SIG-M5 (cell line): ENCODE data around the gene MAB21L4.

ENCODE experiments used
- DNase-seq: peaks from one replicate; lab custom pipeline; 2025; lab: John Stamatoyannopoulos, UW

Gene MAB21L4

DNA sequence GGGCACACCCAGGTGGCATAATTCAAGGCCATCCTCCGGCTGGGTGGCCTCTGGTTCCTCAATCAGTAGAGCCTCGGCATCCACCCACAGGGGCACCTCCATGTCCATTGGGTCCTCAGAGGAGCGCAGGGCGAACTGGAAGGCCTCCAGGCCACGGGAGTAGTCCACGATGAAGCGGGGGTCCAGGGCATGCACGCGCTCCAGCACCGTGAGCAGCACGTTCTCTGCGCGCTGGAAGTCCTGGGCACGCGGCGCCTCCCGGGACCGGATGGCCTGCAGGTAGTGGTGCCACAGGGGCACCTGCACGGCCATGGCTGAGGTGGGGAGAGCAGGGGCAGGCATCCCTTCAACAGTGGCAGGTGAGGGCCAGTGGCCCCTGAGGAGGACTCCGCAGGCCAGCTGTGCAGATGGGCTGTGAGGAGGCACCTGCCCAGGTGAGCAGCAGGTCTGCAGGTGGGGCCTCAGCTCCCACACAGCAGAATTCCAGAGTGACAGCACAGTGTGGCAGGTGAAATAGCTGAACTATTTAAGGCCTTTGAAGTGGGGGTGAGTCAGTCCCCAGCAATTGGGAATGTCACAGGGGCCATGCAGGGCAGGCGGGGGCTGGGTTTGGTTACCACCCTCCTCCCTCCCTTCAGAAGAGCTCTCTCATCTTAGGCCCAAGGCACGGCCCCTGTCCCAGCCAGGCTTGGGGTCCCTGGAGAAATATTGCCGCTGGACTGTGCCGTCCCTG, at the start of gene MAB21L4:
Gene MAB21L4 (minus strand): TSS at position 501 of the 733 bp plus-strand sequence. CDS start 159 bp downstream, at position 342.
- no peak for DNase-seq

DNA sequence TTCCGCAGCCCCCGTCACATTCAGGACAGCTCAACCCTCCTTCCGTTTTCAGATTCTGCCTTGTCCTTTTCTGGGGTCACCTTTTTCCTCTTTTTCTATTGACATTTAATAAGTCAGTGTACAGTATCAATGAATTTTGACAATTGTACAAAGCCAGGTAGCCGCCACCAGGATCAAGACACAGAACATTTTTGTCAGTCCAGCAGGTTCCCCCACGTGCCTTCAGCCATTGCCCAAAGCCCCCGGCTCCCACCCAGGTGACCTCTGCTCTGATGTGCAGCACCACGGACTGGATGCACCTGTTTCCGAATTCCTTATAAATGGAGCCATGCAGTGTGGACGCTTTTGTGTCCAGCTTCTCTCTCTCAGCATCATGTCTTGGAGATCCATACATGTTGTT, 40.1 kb upstream of the MAB21L4 start:
- no peak for DNase-seq

DNA sequence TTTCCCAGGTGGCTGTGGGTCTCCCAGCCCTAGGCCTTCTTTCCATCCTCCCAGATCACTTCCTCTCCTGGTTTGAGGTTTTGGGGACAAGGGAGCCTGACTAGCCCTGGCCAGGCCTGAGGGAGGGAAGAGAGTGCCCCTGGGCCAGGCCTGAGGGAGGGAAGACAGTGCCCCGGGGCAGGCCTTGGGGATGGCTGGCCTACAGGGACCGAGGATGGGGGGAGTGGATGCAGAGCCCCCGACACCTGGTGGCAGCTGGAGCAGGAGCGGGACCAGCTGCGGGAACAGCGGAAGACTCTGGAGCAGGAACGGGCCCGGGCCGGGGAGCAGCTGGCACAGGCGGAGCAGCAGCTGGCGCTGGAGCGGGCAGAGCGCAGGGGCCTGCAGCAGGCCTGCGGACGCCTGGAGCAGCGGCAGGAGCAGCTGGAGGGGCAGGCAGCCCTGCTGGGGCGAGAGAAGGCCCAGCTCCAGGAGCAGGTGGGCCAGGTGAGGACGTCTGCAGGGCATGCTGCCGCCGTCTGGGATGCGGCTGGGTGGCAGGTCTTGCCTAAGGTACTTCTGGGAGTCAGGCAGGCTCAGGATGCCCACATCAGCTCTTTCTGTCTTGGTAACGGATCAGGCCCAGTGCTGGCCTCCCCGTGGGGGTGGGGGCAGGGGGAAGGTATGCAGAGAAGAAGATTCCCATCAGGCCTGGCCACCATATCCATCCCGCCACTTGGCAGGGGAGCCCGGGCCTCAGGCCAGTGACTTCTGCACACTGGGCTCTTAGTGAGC, 39.3 kb upstream of the MAB21L4 start:
- no peak for DNase-seq

DNA sequence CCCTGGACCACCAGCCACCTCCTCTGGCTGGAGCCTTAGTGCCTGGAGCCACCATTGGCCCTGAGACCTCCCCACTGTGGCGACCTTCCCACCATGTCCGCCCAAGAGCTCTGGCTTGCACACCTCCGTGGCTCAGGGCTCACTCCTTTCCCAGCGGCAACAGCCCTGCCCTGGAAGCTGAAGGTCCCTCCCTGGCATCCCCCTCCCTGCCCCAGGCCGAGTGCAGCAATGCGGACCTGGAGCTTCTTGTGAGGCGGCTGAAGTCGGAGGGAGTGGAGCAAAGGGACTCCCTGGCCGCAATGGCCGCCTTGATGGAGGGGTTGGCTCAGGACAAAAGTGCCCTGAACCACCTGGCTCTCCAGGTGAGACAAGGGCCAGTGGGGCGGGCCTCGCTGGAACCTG, 38.7 kb upstream of the MAB21L4 start:
- no peak for DNase-seq

DNA sequence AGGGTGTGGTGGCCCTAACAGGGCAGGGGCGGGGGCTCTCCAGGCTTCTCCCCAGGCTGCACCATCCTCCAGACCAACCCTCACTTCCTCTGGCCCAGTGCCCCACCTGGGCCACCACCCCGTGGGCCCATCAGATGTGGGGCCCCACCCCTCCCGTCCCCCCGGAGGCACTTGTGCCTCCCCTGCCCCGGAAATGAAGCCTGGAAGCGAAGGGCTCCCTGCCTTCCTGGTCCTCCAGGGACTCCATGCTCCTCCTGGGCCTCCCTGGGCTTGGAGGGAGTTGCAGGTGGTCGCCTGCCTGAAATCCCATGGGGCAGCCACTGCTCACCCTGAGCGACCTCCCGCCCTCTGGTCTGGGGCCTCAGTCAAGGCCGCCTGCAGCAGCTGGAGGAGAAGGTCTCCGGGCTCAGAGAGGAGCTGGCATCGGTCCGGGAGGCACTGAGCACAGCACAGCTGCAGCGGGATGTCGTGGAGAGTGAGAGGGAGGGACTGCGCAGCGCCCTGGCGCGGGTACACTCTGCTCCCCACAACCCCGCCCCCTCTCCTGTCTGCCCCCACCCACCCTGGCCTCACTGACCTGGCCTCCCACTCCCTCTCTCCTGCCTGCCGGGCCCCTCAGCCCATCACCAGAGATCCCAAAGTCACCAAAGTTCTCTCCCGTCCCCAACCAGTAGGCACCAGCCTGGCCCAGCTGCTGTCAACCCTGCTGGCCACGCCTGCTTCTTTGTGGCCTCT, 38.2 kb upstream of the MAB21L4 start:
- DNase-seq, result no peak

DNA sequence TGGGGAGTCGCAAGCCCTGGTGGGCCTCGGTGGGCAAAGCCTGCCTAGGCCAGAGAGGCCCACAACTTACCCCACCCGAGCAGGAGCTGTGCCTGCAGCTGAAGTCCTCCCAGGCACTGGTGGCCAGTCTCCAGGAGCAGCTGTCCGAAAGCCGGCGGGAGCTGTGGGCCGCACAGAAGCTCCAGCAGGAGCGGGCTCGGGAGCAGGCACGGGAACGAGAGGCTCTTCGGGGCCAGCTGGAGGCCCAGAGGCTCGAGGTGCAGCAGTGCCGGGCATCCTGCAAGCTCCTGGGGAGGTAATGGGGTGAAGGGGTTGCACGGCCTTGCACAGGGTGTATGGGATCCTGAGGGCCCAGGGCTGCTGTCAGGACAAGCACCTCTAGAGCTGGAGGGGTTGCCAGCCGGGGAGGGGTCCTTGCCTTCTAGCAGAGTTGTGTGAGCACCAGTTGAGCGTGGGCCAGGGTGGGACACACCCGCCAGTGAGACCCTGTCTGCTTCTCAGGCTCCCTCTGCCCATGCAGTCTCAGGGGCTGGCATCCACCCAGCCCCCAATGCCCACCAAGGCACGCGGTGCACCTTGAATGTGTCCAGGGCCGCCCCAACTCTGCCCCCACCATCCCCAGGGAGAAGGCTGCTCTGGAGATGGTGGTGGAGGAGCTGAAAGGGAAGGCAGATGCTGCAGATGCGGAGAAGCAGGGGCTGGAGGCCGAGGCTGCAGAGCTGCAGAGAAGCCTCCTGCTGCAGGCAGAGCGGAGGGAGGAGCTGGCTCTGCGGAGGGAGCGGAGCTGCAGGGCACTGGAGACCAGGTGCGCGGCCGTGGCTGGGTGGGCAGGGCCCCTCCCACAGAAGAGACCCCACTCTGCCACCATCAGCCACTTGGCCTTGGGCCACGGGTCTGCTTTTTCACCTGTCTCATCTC, 37.4 kb upstream of the MAB21L4 start:
- no peak for DNase-seq

DNA sequence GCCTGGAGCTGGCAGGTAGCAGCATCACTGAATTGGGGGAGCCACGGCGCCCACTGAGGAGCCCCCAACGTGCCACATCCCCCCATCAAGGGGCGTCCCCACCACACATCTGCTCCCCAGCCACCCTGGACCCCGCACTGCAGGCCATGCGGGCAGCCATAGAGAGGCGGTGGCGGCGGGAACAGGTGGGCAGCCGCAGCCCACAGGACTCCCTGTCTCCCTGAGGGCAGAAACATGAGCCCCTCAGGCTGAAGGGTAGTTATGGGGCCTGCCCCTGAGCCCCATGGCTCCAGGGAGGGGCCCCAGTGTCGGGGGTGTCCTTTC, 36.7 kb upstream of the MAB21L4 start:
- no peak for DNase-seq

DNA sequence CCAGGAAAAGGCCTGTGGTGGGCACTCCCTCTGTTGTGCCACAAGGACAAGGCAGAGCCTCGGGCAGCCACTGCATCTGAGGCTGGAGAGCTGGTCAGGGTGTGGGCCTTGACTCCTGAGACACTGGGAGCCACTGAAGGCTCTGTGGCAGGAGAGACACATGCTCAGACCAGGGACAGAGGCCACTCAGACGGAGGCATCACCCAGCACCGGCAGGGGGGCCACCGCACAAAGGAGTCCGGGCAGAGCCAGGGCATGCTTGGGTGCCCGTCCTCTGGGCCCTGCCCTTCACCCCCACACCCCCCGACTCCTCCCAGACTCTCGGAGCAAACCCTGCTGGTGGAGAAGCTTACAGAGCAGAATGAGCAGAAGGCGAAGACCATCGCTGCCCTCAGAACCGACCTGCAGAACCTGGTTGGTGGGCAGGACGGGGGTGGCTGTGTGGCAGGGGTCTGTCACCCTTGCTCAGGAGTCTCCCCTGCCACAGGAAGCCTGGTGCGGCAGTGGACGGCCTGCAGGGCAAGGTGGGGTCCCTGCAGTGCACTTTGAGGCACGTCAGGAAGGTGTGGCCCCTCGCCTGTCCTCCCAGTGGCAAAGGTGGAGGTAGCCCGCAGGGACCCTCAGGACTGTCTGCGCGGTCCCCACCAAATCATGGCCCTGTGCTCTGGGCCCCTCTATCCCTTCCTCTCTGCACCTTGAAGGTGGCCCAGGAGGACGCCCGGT, 36.2 kb upstream of the MAB21L4 start:
- no peak for DNase-seq

DNA sequence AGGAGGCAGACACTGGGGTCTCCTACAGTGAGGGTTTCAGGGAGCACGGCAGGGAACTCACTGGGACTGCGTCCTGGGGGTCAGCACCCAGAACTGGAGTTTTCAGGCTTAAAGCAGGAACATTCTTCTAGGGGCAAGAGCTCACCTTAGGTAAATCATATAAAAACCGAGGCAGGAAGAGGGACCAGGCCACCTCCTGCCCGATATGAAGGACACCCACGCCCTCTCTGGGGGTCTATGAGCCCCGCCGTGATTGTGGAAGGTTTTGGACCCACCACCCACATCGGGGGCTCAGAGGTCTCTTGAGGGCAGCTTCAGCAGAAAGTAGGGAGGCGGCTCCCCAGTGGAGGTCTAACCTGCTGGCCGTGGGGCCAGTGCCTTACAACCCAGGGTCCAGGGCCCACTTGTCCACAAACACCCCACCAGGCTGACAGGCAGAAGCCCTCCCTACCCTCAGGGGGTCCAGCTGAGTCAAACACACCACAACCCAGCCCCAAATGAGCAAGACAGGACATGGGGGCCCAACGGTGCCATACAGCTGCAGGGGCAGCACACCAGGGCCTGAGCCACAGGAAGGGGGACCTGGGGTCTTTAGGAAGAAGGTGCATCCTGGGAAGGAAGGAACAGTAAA, 35.5 kb upstream of the MAB21L4 start:
- no peak for DNase-seq

DNA sequence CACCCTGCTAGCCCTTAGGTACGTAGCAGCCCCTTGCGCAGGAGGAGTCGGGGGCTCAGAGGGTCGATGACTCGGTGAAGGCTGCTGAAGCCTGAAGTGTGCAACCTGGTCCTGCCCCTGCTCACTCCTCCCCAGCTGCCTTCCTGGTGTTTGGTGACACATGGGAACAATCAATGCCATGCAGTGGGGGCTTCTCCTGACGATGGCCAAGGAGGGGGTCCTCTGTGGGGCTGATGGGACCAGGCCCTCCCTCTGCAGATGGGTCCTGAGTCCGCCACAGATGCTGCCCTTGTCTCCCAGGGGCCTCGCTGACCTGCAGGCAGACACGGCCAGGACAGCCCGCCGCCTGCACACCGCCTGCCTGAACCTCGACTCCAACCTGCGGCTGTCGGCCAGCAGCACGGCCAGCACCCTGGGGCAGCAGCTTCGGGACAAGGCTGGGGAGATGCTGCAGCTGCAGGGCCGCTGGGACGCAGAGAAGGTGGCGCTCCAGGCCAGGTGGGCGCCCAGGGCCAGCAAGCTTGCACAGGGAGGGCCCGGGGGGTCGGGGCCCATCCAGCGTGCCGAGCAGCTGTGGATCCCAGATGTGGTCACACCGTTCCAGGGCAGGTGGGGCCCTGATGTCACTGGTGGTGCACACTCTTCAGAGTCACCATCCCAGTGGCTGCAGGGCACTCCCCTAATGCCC, 34.8 kb upstream of the MAB21L4 start:
- DNase-seq, result no peak

DNA sequence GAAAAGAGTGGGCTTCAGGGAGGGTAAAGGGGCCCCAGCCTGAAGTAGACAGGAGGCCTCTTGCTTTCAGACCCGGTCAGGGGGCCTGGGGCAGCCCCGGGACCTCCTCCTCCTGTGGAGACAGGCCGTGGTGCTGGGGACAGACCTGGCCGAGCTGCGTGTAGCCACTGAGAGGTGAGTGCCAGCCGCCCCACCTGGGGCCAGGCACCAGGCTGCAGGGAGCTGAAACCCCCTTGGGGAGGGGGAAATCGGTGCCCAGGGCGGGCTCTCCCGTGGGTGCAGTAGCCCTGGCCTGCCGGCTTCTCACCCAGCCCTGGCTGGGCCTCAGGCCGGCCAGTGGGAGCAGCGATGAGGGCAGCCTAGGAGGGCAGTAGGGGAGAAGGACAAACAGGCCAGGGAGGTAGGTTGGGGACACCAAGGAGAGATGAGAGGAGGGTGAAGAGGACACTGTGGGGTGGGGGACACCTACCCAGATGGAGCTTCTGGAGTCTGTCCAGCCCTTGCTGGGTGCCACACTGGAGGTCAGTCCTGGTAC, 34.2 kb upstream of the MAB21L4 start:
- no peak for DNase-seq

DNA sequence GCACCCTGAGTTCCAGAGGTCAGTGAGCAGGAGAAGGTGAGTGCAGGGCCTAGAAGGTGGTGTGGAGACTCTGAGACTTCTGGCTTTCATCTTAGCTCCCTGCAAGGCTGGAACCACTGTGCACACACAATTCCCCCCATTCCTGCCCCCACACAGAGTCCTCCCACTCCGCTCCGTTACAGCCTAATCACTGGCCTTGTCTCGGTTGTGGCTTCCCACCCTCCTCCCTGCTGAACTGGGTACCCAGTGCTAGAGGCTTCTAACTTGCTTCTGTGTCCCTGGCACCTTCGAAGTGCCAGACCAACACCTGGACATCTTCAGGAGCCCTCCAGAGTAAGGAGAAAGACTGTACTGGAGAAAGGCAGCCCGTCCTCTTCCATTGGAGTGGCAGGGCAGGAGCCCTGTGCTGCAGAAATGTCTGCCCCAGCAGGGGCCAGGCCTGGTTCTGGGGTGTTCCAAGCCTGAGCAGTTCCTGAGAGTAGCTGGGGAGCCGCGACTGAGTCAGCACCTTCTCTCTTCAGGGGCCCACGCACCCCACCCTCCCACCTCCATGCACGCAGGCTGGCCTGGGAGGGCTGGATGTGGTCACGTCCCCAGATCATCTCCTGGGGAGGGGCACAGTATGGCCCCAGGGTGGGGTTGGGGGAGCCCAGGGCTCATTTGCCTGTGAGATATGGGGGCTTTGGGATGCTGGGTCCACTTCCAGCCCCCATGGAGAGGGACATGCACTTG, 33.6 kb upstream of the MAB21L4 start:
- DNase-seq, result no peak

DNA sequence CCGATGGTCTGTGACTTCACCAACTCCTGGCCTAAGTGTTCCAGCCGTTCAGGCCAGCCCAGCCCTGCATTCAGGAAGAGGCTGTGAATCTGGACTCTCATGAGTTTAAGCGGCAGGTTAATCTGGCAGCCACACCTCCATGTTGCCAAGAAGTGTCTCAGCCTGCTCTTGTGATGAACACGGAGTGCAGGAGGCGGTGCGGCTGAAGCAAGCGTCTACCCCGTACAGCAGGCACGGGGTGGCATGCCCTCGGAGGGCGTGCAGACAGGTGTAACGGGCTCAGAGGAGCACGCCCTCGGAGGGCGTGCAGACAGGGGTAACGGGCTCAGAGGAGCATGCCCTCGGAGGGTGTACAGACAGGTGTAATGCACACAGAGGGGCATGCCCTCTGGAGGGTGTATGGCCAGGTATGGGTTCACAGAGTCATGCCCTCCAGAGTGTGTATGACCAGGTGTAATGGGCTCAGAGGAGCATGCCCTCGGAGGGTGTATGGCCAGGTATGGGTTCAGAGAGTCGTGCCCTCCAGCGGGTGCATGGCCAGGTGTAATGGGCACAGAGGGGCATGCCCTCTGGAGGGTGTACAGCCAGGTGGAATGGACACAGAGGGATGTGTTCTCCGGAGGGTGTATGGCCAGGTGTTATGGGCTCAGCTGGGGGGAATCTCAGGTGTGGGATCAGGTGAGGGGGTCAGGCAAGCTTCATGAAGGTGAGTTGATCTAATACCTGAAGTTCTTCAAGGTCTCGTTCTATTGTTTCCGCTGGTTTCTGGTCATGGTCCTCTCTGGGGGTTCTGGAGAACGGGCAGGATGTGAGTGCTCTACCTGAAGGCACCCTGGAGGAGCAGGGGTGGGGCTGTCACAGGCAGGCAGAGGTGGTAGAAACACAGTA, 32.8 kb upstream of the MAB21L4 start:
- no peak for DNase-seq

DNA sequence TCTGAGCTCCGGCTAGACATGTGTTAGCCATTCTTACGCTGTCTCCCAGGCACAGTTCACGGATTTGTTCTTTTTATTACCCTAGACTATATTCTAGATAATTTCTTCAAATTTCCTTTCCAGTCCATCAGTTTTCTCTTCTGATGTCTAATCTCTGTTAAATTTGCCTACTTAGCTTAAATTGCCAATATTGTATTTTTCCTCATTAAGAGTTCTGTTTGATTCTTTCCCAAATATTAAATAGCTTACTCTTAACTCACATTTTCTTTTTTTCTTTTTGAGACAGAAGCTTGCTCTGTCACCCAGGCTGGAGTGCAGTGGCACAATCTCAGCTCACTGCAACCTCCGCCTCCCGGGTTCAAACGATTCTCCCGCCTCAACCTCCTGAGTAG, 31.4 kb upstream of the MAB21L4 start:
- no peak for DNase-seq

DNA sequence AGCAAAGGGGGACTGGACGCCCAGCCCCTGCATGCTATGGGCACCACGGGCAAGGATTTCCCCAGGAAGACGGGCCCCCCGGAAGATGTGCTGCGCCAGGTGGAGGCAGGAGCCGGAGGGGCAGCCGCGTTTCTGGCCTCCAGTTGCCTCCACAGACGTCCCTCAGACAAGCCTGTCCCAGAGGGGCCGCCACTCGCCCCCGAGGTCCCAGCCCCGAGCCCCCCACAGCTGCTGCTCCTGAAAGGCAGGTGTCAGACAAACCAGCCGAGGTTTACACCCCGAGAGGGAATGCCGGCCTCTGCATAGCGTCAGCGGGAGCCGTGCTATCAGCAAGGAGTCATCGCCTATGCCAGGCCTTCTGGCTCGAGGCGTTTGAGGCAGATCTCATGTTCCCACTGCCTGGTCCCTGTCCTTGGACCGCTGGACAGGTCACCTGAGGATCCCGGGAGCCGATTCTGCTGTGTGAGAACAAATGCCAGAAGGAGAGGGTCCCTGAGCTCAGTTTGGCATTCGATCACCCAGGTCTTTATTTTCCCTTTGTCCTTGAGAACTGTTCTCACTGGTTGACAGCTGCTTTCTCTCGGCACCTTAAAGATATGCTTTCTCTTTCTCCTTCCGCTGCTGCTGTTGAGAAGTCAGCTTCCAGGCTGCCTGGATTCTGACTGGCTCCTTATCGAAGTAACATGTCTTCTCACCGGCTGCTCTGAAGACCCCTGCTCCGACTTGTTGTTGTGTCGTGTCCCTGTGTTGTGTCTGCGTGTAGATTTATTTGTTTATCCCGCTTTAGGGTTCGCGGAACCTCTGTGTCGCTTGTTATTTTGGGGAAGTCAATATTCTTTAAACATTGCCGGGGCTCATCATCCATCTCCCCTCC, 30.8 kb upstream of the MAB21L4 start:
- DNase-seq, result no peak

DNA sequence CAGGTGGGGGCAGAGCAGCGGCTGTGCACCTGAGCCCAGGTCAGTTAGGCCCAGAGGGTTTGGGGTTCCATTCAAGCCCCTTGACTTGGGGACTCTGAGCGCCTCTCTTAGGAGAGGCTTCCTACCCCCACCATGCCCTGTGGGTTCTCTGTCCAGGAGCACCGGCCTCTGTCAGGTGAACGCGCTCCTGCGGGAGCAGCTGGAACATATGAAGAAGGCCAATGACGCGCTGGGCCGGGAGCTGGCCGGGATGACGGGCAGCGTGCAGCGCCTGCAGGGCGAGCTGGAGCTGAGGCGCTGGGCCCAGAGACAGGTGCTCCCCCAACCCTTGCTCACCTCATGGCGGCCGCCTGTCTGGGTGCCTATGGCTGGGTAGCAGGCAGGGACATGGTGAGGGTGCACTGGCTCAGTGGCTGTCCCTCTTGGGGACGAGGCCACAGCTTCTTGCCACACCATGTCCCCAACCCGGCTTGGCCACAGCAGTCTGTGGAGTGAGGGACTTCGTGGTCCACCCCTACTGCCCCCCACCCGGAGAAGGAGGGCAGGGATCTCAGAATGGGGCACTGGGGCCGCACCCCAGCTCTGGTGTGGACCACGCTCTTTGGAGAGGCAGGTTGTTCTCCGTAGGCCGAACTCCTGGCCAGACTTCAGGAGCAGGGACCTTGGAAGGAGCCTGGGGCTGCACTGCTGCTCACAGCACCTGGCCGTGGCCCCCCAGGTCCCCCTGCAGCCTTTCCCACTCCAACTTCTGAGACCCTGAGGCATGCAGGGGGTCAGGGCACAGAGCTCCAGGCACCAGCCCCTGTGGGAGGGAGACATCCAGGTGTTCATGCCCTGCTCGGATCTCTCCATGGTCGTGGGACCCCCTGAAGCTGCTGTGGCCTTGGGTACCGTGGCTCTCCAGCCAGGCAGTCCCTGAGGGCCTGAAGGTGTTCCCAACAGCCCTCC, 29.9 kb upstream of the MAB21L4 start:
- no peak for DNase-seq
